GM18499 (cell line): Measurements from ENCODE around the gene APOL1.
"Not testable (repeated sequence)": the region's sequence is repeated elsewhere in the genome, so short reads cannot be mapped to it uniquely, and the experiment has no call there.

Experiments
- ATAC-seq: cut with Tn5 transposase; IDR thresholded peaks from one replicate; pipeline ENCODE4 v1.9.1; 2021; ENCODE audit warnings: moderate number of reproducible peaks; ENCODE audit not compliant: insufficient read depth, unreplicated experiment

The APOL1 gene

GRCh38 chr22:36263886-36264664, 11.1 kb downstream of the APOL1 start:
- not testable (repeated sequence) for ATAC-seq

GRCh38 chr22:36267058-36267457, 14.1 kb downstream of the APOL1 start:
- no peak for ATAC-seq

GRCh38 chr22:36267896-36268485, 15.1 kb downstream of the APOL1 start:
- ATAC-seq, result no peak

- ATAC-seq, result not testable (repeated sequence)
Observed at GRCh38 chr22:36271231-36271630, 18.3 kb downstream of the APOL1 start.

GRCh38 chr22:36271951-36272350, 19.0 kb downstream of the APOL1 start:
- ATAC-seq, result not testable (repeated sequence)

GRCh38 chr22:36274531-36274930, 21.6 kb downstream of the APOL1 start:
- no peak for ATAC-seq

GRCh38 chr22:36277482-36278291, 24.8 kb downstream of the APOL1 start:
- no peak for ATAC-seq

- no peak for ATAC-seq
Observed at GRCh38 chr22:36279219-36279666, 26.3 kb downstream of the APOL1 start.

- no peak for ATAC-seq
Observed at GRCh38 chr22:36280379-36280778, 27.4 kb downstream of the APOL1 start.

GRCh38 chr22:36281781-36282327, 28.9 kb downstream of the APOL1 start:
- no peak for ATAC-seq

GRCh38 chr22:36282328-36282831, 29.4 kb downstream of the APOL1 start:
- no peak for ATAC-seq

GRCh38 chr22:36284171-36284571, 31.2 kb downstream of the APOL1 start:
- no peak for ATAC-seq

- ATAC-seq, result no peak
Observed at GRCh38 chr22:36285017-36285416, 32.1 kb downstream of the APOL1 start.

- ATAC-seq, result no peak
Observed at GRCh38 chr22:36285545-36285944, 32.6 kb downstream of the APOL1 start.

- no peak for ATAC-seq
Observed at GRCh38 chr22:36286096-36286957, 33.4 kb downstream of the APOL1 start.

- no peak for ATAC-seq
Observed at GRCh38 chr22:36287881-36288515, 35.1 kb downstream of the APOL1 start.

GRCh38 chr22:36288571-36289405, 35.9 kb downstream of the APOL1 start:
- ATAC-seq, result no peak

- no peak for ATAC-seq
Observed at GRCh38 chr22:36289406-36289870, 36.5 kb downstream of the APOL1 start.
